HEK293 (cell line): Measurements from ENCODE around the gene LILRB2.

Experiments used
- CTCF ChIA-PET: fragments of 350-600 bp; formaldehyde crosslinking; extraction: SDS; loops from one replicate; lab custom pipeline; 2021; ENCODE audit warnings: antibody characterized with exemption; lab: Yijun Ruan, JAX
- POLR2A ChIA-PET: fragments of 300-600 bp; formaldehyde crosslinking; extraction: SDS; loops from one replicate; lab custom pipeline; 2020; ENCODE audit warnings: antibody characterized with exemption, inconsistent platforms; lab: Yijun Ruan, JAX
- H3K27ac ChIP-seq: fragments of 200-500 bp; sonication (Bioruptor generic); 2 replicates; pipeline ENCODE4 v1.5.1; 2014; ENCODE audit warnings: low read depth, low read length, control low read depth, inconsistent platforms; ENCODE audit errors: extremely low read depth
- H3K36me3 ChIP-seq, 2 experiments: fragments of 200-500 bp in 1 of 2; sonication (Bioruptor generic) in 1 of 2; 1 replicate in 1 of 2; 2 replicates in 1 of 2; pipeline ENCODE4 v1.5.1; 2014 to 2017; ENCODE audit warnings: inconsistent platforms in 2 of 2, low read length in 2 of 2; ENCODE audit not compliant: control insufficient read depth in 2 of 2, insufficient read depth in 1 of 2
- H3K4me1 ChIP-seq: fragments of 200-500 bp; sonication (Bioruptor generic); 2 replicates; pipeline ENCODE4 v1.5.1; 2014; ENCODE audit warnings: mild to moderate bottlenecking, low read length, inconsistent platforms; ENCODE audit not compliant: control insufficient read depth, insufficient read depth
- H3K4me3 ChIP-seq: 2 replicates; pipeline ENCODE4 v1.5.1; 2011; ENCODE audit warnings: low read depth, mild to moderate bottlenecking, control low read depth, low read length, moderate library complexity
- H3K9me3 ChIP-seq: fragments of 200-500 bp; sonication (Bioruptor generic); 2 replicates; pipeline ENCODE4 v1.5.1; 2014; ENCODE audit warnings: low read depth, low read length, inconsistent platforms; ENCODE audit not compliant: control insufficient read depth, insufficient read depth
- EGR2 ChIP-seq: fragments of 450-650 bp; formaldehyde crosslinking; IDR thresholded peaks from 2 replicates; pipeline ENCODE4 v1.5.1; 2016; ENCODE audit warnings: low read depth, missing biosample characterization, missing genetic modification characterization
- MZF1 ChIP-seq: fragments of 450-650 bp; formaldehyde crosslinking; IDR thresholded peaks from 2 replicates; pipeline ENCODE4 v1.5.1; 2017; ENCODE audit warnings: missing biosample characterization, missing genetic modification characterization, borderline replicate concordance
- PRDM1 ChIP-seq: fragments of 450-650 bp; formaldehyde crosslinking; IDR thresholded peaks from 2 replicates; pipeline ENCODE4; 2016; ENCODE audit warnings: missing biosample characterization, missing genetic modification characterization
- PRDM10 ChIP-seq: fragments of 450-650 bp; formaldehyde crosslinking; IDR thresholded peaks from 2 replicates; pipeline ENCODE4 v1.5.1; 2016; ENCODE audit warnings: missing biosample characterization, missing genetic modification characterization
- PRDM2 ChIP-seq: fragments of 450-650 bp; formaldehyde crosslinking; IDR thresholded peaks from 2 replicates; pipeline ENCODE4 v1.5.1; 2016; ENCODE audit warnings: missing biosample characterization, missing genetic modification characterization, borderline replicate concordance
- WT1 ChIP-seq: fragments of 450-650 bp; formaldehyde crosslinking; IDR thresholded peaks from 2 replicates; pipeline ENCODE4 v1.5.1; 2016; ENCODE audit warnings: missing biosample characterization, missing genetic modification characterization
- YY2 ChIP-seq: fragments of 450-650 bp; formaldehyde crosslinking; IDR thresholded peaks from 2 replicates; pipeline ENCODE4 v1.5.1; 2016; ENCODE audit warnings: missing biosample characterization, missing genetic modification characterization
- ZBTB11 ChIP-seq: fragments of 450-650 bp; formaldehyde crosslinking; conservative IDR thresholded peaks from 2 replicates; pipeline ENCODE4 v1.5.1; 2016; ENCODE audit warnings: low read depth, missing biosample characterization, missing genetic modification characterization
- ZBTB17 ChIP-seq: fragments of 450-650 bp; formaldehyde crosslinking; IDR thresholded peaks from 2 replicates; pipeline ENCODE4 v1.5.1; 2016; ENCODE audit warnings: missing biosample characterization, missing genetic modification characterization
- ZNF148 ChIP-seq: fragments of 450-650 bp; formaldehyde crosslinking; IDR thresholded peaks from 2 replicates; pipeline ENCODE4 v1.5.0; 2017; ENCODE audit warnings: missing biosample characterization, missing genetic modification characterization, borderline replicate concordance
- ZNF292 ChIP-seq: fragments of 450-650 bp; formaldehyde crosslinking; IDR thresholded peaks from 2 replicates; pipeline ENCODE4 v1.5.1; 2016; ENCODE audit warnings: low read depth, missing biosample characterization, missing genetic modification characterization, borderline replicate concordance
- ZNF302 ChIP-seq: fragments of 450-650 bp; formaldehyde crosslinking; IDR thresholded peaks from 2 replicates; pipeline ENCODE4 v1.5.1; 2016; ENCODE audit warnings: missing biosample characterization, missing genetic modification characterization, low read depth
- ZNF571 ChIP-seq: fragments of 450-650 bp; formaldehyde crosslinking; IDR thresholded peaks from 2 replicates; pipeline ENCODE4 v1.5.0; 2017; ENCODE audit warnings: missing biosample characterization, missing genetic modification characterization
- ZNF624 ChIP-seq: fragments of 450-650 bp; formaldehyde crosslinking; IDR thresholded peaks from 2 replicates; pipeline ENCODE4 v1.5.1; 2017; ENCODE audit warnings: missing biosample characterization, missing genetic modification characterization
- ZNF707 ChIP-seq: fragments of 450-650 bp; formaldehyde crosslinking; IDR thresholded peaks from 2 replicates; pipeline ENCODE4 v1.5.1; 2016; ENCODE audit warnings: missing biosample characterization, missing genetic modification characterization
- ZNF843 ChIP-seq: fragments of 450-650 bp; formaldehyde crosslinking; IDR thresholded peaks from 2 replicates; pipeline ENCODE4 v1.5.1; 2016; ENCODE audit warnings: missing biosample characterization, missing genetic modification characterization
- ZSCAN18 ChIP-seq: fragments of 450-650 bp; formaldehyde crosslinking; IDR thresholded peaks from 2 replicates; pipeline ENCODE4 v1.5.1; 2016; ENCODE audit warnings: missing biosample characterization, missing genetic modification characterization
- ZSCAN23 ChIP-seq: fragments of 450-650 bp; formaldehyde crosslinking; IDR thresholded peaks from 2 replicates; pipeline ENCODE4 v1.5.1; 2016; ENCODE audit warnings: missing biosample characterization, missing genetic modification characterization

Gene LILRB2

DNA sequence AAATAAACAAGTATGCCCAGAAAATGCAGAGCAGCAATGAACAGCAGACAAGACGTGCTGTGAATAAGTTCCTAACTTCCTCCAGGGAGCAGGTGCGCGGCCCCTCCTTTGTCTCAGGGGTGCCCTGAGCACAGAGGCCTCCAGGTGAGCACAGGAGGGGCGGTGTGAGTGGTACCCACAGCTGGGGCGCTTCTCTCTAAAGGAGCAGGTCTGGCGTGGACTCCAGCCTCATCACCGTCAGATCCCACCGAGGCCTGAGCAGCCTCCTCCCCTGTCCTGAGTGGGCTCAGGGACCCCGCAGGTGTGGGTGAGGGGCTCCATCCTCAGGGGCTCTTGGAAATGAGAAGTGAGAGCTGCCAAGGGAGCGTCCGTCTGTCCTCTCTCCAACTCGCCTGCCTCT, 28.9 kb upstream of the LILRB2 start (continued):
- TF ChIP-seq ZSCAN18 (tag by site-specific recombination) (no peak), ZNF571 (tag by site-specific recombination) (no peak), ZNF843 (tag by site-specific recombination) (no peak), ZNF292 (tag by site-specific recombination) (no peak), MZF1 (tag by site-specific recombination) (no peak)

GRCh38 chr19:54307389-54308020, 26.6 kb upstream of the LILRB2 start:
- H3K27ac ChIP-seq: no peak overlapping the region
- no peaks in the 10 kb centered on the region for H3K9me3 ChIP-seq
- no peaks in the 10 kb centered on the region for H3K36me3 ChIP-seq
- no peak overlapping the region for H3K4me3 ChIP-seq
- CTCF ChIA-PET: interaction anchor here (1.9 to 2.2 kb wide), 2 partner anchors 17 to 42 kb away, joined by 6 to 7 read pairs; no protein-coding TSS in a partner anchor
- POLR2A ChIA-PET: no interaction called here
- no peaks in the 10 kb centered on the region for H3K4me1 ChIP-seq
- no peak for TF ChIP-seq ZNF302 (tag by site-specific recombination)
- no peak for TF ChIP-seq ZNF148 (tag by site-specific recombination)
- TF ChIP-seq ZSCAN23 (tag by site-specific recombination): no peak
- TF ChIP-seq YY2 (tag by site-specific recombination): no peak
- no peak for TF ChIP-seq ZBTB17 (tag by site-specific recombination)
- TF ChIP-seq EGR2: no peak
- TF ChIP-seq PRDM1: no peak
- no peak for TF ChIP-seq ZNF707
- TF ChIP-seq ZBTB11 (tag by site-specific recombination): no peak
- no peak for TF ChIP-seq PRDM10 (tag by site-specific recombination)
- no peak for TF ChIP-seq WT1 (tag by site-specific recombination)
- no peak for TF ChIP-seq PRDM2 (tag by site-specific recombination)
- no peak for TF ChIP-seq ZNF624 (tag by site-specific recombination)
